K562 (cell line): Measurements from ENCODE around the gene DCAF10. TPM values are rescaled to one million over a fixed set of nuclear protein-coding genes. Genes with fewer than 3 reads are reported as not detected.

Experiments
- CAMTA2 ChIP-seq: fragments of 250-450 bp; sonication (Bioruptor Pico); conservative IDR thresholded peaks from 2 replicates; pipeline ENCODE4 v1.5.1; 2022
- ETV6 ChIP-seq, 3 experiments: fragments of 150-350 bp in 1 of 3; sonication (generic) in 1 of 3; formaldehyde crosslinking in 1 of 3; IDR thresholded peaks; 2 replicates each; pipeline versions ENCODE4 v1.6.1 to v1.8.0; 2014 to 2022; ENCODE audit warnings: borderline replicate concordance in 2 of 3, low read depth in 2 of 3, antibody characterized with exemption in 1 of 3, low read length in 1 of 3, mild to moderate bottlenecking in 1 of 3, missing genetic modification reagents in 1 of 3
- GTF2B ChIP-seq: IDR thresholded peaks from 2 replicates; pipeline ENCODE4 v1.6.1; 2011; ENCODE audit not compliant: insufficient read length; ENCODE audit errors: extremely low read depth
- HCFC1 ChIP-seq: IDR thresholded peaks from 2 replicates; pipeline ENCODE4 v1.6.1; 2012; ENCODE audit warnings: low read depth, low read length, improper control_type of control experiment
- HDAC6 ChIP-seq: IDR thresholded peaks from 2 replicates; pipeline ENCODE4 v1.6.1; 2012; ENCODE audit warnings: low read depth, mild to moderate bottlenecking, control low read depth, inconsistent platforms, low read length, moderate library complexity
- HDGF ChIP-seq: fragments of 450-650 bp; IDR thresholded peaks from 2 replicates; pipeline ENCODE4 v1.6.1; 2016
- LARP7 ChIP-seq: fragments of 450-650 bp; IDR thresholded peaks from 2 replicates; pipeline ENCODE4 v1.6.1; 2016
- MTF1 ChIP-seq: fragments of 250-450 bp; sonication (Bioruptor Pico); IDR thresholded peaks from 2 replicates; pipeline ENCODE4 v1.9.0; 2021; ENCODE audit warnings: moderate library complexity, mild to moderate bottlenecking, inconsistent platforms, borderline replicate concordance
- MYNN ChIP-seq, 2 experiments: sonication (generic); formaldehyde crosslinking in 1 of 2; IDR thresholded peaks; 2 replicates each; pipeline versions ENCODE4 v1.5.0 to v1.6.1; 2016 to 2020; ENCODE audit warnings: antibody characterized with exemption in 1 of 2, missing genetic modification reagents in 1 of 2
- SETDB1 ChIP-seq: IDR thresholded peaks from one replicate; pipeline ENCODE4 v1.6.1; 2012; ENCODE audit warnings: low read length, control low read depth, inconsistent platforms
- SMARCB1 ChIP-seq: IDR thresholded peaks from 2 replicates; pipeline ENCODE4 v1.6.1; 2011; ENCODE audit warnings: improper control_type of control experiment, low read depth; ENCODE audit not compliant: insufficient read length
- TCF7 ChIP-seq: sonication (generic); IDR thresholded peaks from 2 replicates; pipeline ENCODE4 v1.6.1; 2016; ENCODE audit warnings: antibody characterized with exemption, borderline replicate concordance
- TSHZ1 ChIP-seq: fragments of 250-450 bp; sonication (Bioruptor Pico); IDR thresholded peaks from 2 replicates; pipeline ENCODE4 v1.4.0; 2020; ENCODE audit warnings: mild to moderate bottlenecking, moderate library complexity
- ZNF175 ChIP-seq: fragments of 200-800 bp; sonication (Bioruptor generic); IDR thresholded peaks from 2 replicates; pipeline ENCODE4 v1.6.1; 2016; ENCODE audit warnings: low read depth, mild to moderate bottlenecking, missing genetic modification characterization, missing compliant biosample characterization
- ZNF263 ChIP-seq: sonication (generic); formaldehyde crosslinking; IDR thresholded peaks from 2 replicates; pipeline ENCODE4 v1.8.0; 2022; ENCODE audit warnings: mild to moderate bottlenecking, missing genetic modification reagents, borderline replicate concordance
- ZNF384 ChIP-seq: IDR thresholded peaks from 2 replicates; pipeline ENCODE4 v1.6.1; 2012; ENCODE audit warnings: low read depth, low read length, improper control_type of control experiment
- ZNF408 ChIP-seq: fragments of 250-450 bp; sonication (Bioruptor Pico); IDR thresholded peaks from 2 replicates; pipeline ENCODE4 v1.4.0; 2020; ENCODE audit warnings: low read depth, mild to moderate bottlenecking, moderate library complexity
- ZNF586 ChIP-seq: fragments of 450-650 bp; formaldehyde crosslinking; conservative IDR thresholded peaks from 2 replicates; pipeline ENCODE4 v1.4.0; 2020; ENCODE audit warnings: mild to moderate bottlenecking, moderate library complexity
- ZZZ3 ChIP-seq: fragments of 450-650 bp; IDR thresholded peaks from 2 replicates; pipeline ENCODE4 v1.6.1; 2016; ENCODE audit warnings: antibody characterized with exemption, mild to moderate bottlenecking, moderate library complexity
- polyA plus RNA-seq, 8 experiments: library from polyadenylated mRNA; depleted of rRNA in 4 of 8; stranded (reverse) in 5 of 8; unstranded in 3 of 8; fragments of >200 nt; fragmentation: Nextera tagmentation in 2 of 8; fragmentation: Illumina TruSeq in 1 of 8; extraction: Ambion mirVana in 2 of 8; extraction: Trizol in 1 of 8; gene quantifications; 2 replicates each; pipeline versions ENCODE4 v1.2.1 to v1.2.3, GENCODE V29; 2011 to 2014; ENCODE audit warnings: inconsistent platforms in 1 of 8, missing spikeins in 1 of 8
- total RNA-seq, 7 experiments: library from RNA; depleted of rRNA in 6 of 7; stranded (reverse); fragments of >200 nt in 6 of 7; fragmentation: Illumina TruSeq in 2 of 7; extraction: Trizol in 2 of 7; gene quantifications; 2 replicates each; pipeline versions ENCODE4 v1.2.1 to v1.2.3, GENCODE V29; 2011 to 2021; ENCODE audit warnings: low replicate concordance in 1 of 7
- TF ChIP-seq, protein P1 (sequence below), 2 experiments: fragments of 450-650 bp; conservative IDR thresholded peaks; 2 replicates each; pipeline ENCODE4 v1.6.1; 2017; ENCODE audit warnings: mild to moderate bottlenecking in 2 of 2, moderate library complexity in 2 of 2

The DCAF10 gene
- total and polyA plus RNA-seq, 9 of the 15 experiments (the other 6 are each of a cell fraction or from before 2014, with no cell fraction given), result 6.8 to 40.1 (median 16.9) TPM

GRCh38 chr9:37800631-37801286, at the start of gene DCAF10 (continued):
- TF ChIP-seq TSHZ1 (0 out of 2 replicates have a peak, but pooled peaks have one; percentile 29), SETDB1 (no peak), ETV6 (IDR thresholded peaks at IDR 0.05; ENCODE audit: borderline replicate concordance in 1 of 2, low read depth in 2 of 2, low read length in 1 of 2) (peak in 1 of 2 experiments; percentile 70; a peak in 2 of 4 replicates), ETV6 (CRISPR knock-in tag; IDR thresholded peaks at IDR 0.05; ENCODE audit: borderline replicate concordance) (no peak), HDGF (no peak), ZZZ3 (no peak), TCF7 (no peak), ZNF175 (CRISPR knock-in tag) (no peak), LARP7 (no peak; the same call in 1 of the 2 replicates), HDAC6 (no peak), GTF2B (no peak), ZNF408 (CRISPR knock-in tag) (no peak), SMARCB1 (no peak), ZNF586 (CRISPR knock-in tag) (no peak), MTF1 (CRISPR knock-in tag) (0 out of 2 replicates have a peak, but pooled peaks have one; percentile 14), MYNN (IDR thresholded peaks at IDR 0.05) (peak; percentile 95), MYNN (CRISPR knock-in tag; IDR thresholded peaks at IDR 0.05) (no peak), ZNF263 (peak; percentile 70), CAMTA2 (CRISPR knock-in tag) (no peak), ZNF384 (peak; percentile 65; the same call in 1 of the 2 replicates), HCFC1 (peak; percentile 90)
- TF ChIP-seq, protein P1, sequence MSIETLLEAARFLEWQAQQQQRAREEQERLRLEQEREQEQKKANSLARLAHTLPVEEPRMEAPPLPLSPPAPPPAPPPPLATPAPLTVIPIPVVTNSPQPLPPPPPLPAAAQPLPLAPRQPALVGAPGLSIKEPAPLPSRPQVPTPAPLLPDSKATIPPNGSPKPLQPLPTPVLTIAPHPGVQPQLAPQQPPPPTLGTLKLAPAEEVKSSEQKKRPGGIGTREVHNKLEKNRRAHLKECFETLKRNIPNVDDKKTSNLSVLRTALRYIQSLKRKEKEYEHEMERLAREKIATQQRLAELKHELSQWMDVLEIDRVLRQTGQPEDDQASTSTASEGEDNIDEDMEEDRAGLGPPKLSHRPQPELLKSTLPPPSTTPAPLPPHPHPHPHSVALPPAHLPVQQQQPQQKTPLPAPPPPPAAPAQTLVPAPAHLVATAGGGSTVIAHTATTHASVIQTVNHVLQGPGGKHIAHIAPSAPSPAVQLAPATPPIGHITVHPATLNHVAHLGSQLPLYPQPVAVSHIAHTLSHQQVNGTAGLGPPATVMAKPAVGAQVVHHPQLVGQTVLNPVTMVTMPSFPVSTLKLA (conservative IDR thresholded peaks at IDR 0.05), result peak; percentile 79 to 89
